Activated T-cell treated with anti-CD3 and anti-CD28 coated beads for 1 hour (primary cell): ENCODE results near the gene BEST4.
"Not testable (repeated sequence)": the region's sequence is repeated elsewhere in the genome, so short reads cannot be mapped to it uniquely, and the experiment has no call there.

ENCODE experiments used
- DNase-seq: peaks from one replicate; pipeline ENCODE4 v3.0.0-alpha.2; 2020; ENCODE audit warnings: low read depth

BEST4 gene

GRCh38 chr1:44777969-44778635, 9.9 kb downstream of the BEST4 start:
- DNase-seq: no peak

- DNase-seq: no peak
Measured at GRCh38 chr1:44777547-44777946, 10.4 kb downstream of the BEST4 start.

- DNase-seq: no peak
Measured at GRCh38 chr1:44776730-44777068, 11.3 kb downstream of the BEST4 start.

GRCh38 chr1:44775930-44776729, 11.8 kb downstream of the BEST4 start:
- peak; percentile 30 for DNase-seq

GRCh38 chr1:44775078-44775929, 12.7 kb downstream of the BEST4 start, which contains the start of gene RPS8:
Gene RPS8 (plus strand): TSS chr1:44775540. CDS start chr1:44775597, 57 bp downstream.
- peak; percentile 80 for DNase-seq

- DNase-seq: not testable (repeated sequence)
Measured at GRCh38 chr1:44766421-44766820, 21.5 kb downstream of the BEST4 start.

- no peak for DNase-seq
Measured at GRCh38 chr1:44760876-44761275, 27.1 kb downstream of the BEST4 start.

- DNase-seq: no peak
Measured at GRCh38 chr1:44759077-44759476, 28.9 kb downstream of the BEST4 start.

GRCh38 chr1:44757420-44757819, 30.6 kb downstream of the BEST4 start:
- no peak for DNase-seq

- DNase-seq: no peak
Measured at GRCh38 chr1:44747878-44748277, 40.1 kb downstream of the BEST4 start.

GRCh38 chr1:44743211-44743610, 44.8 kb downstream of the BEST4 start:
- DNase-seq: no peak

GRCh38 chr1:44740179-44740617, 47.8 kb downstream of the BEST4 start:
- DNase-seq: no peak

- DNase-seq: peak; percentile 94
Measured at GRCh38 chr1:44739307-44740178, 48.4 kb downstream of the BEST4 start, which contains the start of gene KIF2C. Gene KIF2C (plus strand): TSS chr1:44739837. CDS start chr1:44739933, 96 bp downstream.

GRCh38 chr1:44738953-44739306, 49.0 kb downstream of the BEST4 start:
- not testable (repeated sequence) for DNase-seq

GRCh38 chr1:44735992-44736391, 52.0 kb downstream of the BEST4 start:
- DNase-seq: no peak

- DNase-seq: no peak
Measured at GRCh38 chr1:44733784-44734183, 54.2 kb downstream of the BEST4 start.
